Hepatocyte (in vitro differentiated cells): ENCODE measurements around the gene CKB.

Source experiments
- EZH2 ChIP-seq: fragments of 200-600 bp; sonication (generic); IDR thresholded peaks from 2 replicates; pipeline ENCODE4 v1.6.1; 2016; ENCODE audit warnings: antibody characterized with exemption, mild to moderate bottlenecking, borderline replicate concordance
- EZH2phosphoT487 ChIP-seq: fragments of 200-600 bp; sonication (generic); IDR thresholded peaks from one replicate; pipeline ENCODE4 v1.6.1; 2018; ENCODE audit warnings: antibody characterized with exemption, mild to moderate bottlenecking, low read depth, moderate library complexity; ENCODE audit not compliant: unreplicated experiment, severe bottlenecking
- TF ChIP-seq, protein P1 (sequence below): fragments of 200-600 bp; sonication (generic); IDR thresholded peaks from 2 replicates; pipeline ENCODE4 v1.5.1; 2016; ENCODE audit warnings: antibody characterized with exemption, mild to moderate bottlenecking; ENCODE audit not compliant: poor library complexity

- TF ChIP-seq, protein P1, sequence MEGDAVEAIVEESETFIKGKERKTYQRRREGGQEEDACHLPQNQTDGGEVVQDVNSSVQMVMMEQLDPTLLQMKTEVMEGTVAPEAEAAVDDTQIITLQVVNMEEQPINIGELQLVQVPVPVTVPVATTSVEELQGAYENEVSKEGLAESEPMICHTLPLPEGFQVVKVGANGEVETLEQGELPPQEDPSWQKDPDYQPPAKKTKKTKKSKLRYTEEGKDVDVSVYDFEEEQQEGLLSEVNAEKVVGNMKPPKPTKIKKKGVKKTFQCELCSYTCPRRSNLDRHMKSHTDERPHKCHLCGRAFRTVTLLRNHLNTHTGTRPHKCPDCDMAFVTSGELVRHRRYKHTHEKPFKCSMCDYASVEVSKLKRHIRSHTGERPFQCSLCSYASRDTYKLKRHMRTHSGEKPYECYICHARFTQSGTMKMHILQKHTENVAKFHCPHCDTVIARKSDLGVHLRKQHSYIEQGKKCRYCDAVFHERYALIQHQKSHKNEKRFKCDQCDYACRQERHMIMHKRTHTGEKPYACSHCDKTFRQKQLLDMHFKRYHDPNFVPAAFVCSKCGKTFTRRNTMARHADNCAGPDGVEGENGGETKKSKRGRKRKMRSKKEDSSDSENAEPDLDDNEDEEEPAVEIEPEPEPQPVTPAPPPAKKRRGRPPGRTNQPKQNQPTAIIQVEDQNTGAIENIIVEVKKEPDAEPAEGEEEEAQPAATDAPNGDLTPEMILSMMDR = no peak
- TF ChIP-seq EZH2 = no peak
- no peak for TF ChIP-seq EZH2phosphoT487
Observed at GRCh38 chr14:103552011-103552845, 29.6 kb upstream of the CKB start.
